Right renal pelvis (tissue), 4 donors: Measurements from ENCODE around the gene IL4I1. TPM values are rescaled to one million over a fixed set of nuclear protein-coding genes. Genes with fewer than 3 reads are reported as not detected.

Experiments used
- DNase-seq, 4 donors: peaks; one replicate each; pipeline ENCODE4 v3.0.0-alpha.2; 2013; ENCODE audit warnings: low read depth in 4 of 4, low spot score in 3 of 4, missing footprints in 1 of 4
- polyA plus RNA-seq, 4 donors: library from polyadenylated mRNA; unstranded; fragments of 120-200 nt; gene quantifications; one replicate each; pipeline ENCODE4 v1.2.1, GENCODE V29; 2013; ENCODE audit not compliant: insufficient read length in 4 of 4

The IL4I1 gene
- polyA plus RNA-seq, 4 donors, result 1.7 to 3.6 (median 2.3) TPM

- no peak for DNase-seq
Measured at GRCh38 chr19:49895566-49896297, 955 bp downstream of the IL4I1 start.

GRCh38 chr19:49894879-49895565 lies 1.7 kb downstream of the IL4I1 start:
- no peak for DNase-seq

DNA sequence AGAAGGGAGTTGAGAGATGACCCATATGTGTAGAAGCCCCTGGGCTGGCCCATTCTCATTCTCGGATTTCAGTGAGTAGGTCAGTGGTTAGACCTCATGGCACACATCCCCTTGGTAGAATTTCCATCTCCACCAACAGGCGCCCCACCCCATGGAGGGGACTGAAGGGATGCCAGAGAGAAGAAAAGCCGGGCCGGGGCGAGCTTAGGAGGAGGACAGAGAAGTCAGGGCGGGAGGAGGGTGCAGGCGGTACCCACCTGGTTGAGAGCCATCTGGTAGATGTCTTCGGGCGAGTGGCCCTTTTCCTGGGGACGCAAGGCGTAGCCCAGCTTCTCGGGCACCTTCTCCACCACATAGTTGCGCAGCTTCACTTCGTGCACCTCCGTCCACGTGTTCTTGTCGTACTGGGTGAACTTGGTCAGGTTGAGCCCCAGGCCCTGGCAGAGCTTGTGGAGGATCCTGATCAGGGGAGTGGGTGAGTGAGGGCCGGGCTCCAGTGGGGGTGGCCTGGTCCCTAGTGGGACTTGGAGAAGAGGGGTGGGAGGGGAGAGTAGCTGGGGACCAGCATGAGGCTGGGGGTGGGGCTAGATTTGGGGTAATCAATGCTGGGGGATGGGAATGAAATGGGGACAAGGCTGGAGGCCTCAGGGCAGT lies 2.5 kb downstream of the IL4I1 start:
- DNase-seq, result no peak

DNA sequence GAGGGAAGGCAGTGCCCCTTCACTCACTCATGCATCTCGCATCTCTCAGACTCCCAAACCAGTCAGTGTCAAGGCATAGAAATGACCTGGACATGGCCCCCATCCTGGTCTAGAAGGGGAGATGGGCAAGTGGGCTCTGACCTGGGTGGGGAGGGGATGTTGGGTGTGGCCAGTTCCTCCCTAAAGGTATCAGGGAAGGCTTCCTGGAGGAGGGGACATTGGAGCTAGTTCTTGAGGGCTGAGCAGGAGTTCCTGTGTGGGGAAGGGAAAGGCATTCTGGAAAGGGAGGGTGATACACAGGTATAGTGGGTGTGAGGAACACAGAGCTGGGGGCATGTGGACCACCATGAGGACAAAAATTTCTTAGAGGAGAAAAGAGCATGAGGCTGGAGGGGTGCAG lies 4.0 kb downstream of the IL4I1 start:
- DNase-seq, result no peak

DNA sequence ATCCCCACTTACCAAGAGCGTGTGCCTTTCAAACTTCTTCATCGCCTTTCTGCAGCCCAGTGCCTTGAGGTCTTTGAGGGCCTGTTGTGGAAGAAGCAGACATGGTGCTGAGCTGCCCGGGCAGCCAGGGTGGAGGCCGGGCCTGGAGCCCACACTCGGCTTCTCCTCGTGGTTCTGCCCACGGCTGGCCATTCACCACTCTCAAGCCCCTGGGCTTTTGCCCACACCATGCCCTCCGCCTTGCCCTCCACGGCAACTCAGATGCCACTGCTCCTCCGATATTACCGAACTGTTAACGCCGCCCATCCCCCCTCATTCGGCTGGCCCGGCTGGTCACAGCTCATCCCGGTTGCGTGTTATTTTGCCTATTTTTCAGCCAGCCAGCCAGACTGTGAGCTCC lies 5.3 kb downstream of the IL4I1 start:
- DNase-seq, result no peak

- DNase-seq, result no peak
Measured at GRCh38 chr19:49890349-49891311, 6.1 kb downstream of the IL4I1 start.

DNA sequence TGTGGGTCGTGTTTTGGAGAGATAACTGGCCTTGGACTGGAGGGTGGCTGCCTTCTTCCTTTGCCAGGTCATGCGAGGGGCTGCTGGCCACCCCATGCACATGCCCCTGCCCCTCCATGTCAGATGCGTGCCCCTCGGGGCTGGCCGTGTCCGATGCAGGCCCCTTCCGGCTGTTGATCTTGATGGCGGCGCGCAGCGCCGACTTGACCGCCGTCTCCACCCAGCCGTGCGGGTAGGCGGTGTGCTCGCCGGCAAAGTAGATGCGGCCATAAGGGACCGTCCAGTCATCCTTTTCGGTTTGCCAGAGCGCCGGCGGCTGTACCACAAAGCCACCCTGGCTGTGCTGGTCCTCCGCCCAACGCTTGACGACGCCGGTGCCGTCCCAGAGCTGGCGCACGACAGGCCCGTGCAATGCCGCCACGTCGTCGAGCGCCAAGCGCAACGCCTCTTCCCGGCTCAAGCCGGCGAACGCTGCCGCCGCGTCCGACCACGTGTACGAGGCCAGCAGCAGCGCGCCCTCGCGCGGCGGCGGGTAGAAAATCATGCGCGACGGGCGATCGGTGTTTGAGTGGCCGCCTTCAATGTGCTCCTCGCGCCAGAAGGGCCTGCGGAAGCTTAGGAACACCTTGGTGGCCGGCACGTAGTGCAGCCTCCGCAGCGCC lies 6.9 kb downstream of the IL4I1 start:
- peak in 2 of 4 donors; percentile 51 to 76 for DNase-seq

DNA sequence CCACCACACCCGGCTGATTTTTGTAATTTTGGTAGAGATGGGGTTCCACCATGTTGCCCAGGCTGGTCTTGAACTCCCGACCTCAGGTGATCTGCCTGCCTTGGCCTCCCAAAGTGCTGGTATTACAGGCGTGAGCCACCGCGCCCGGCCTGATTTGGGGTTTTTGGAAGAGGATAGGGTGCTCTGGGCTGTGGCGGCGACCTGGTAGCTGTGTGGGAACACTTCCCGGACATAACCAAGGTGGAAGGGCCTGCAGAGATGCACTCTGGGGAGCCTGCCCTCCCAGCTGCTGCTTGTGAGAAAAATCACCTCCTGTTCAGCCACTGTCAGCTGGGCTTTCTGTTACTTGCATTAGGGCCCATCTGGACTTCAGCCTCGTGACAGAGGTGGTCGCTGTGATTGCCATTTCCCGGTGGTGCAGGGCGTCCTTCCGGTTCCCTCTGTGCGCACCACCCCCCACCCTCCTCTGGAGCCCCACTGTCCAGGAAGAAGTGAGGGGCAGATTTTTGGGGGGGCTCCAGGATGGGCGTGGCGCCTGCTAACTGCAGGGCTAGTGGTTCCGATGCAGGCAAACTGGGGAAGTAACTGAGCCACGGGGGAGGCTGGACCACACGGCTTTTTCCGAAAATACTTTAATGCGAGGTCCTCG lies 7.5 kb downstream of the IL4I1 start:
- DNase-seq, result no peak

GRCh38 chr19:49888510-49888824 lies 8.2 kb downstream of the IL4I1 start:
- no peak for DNase-seq

- DNase-seq, result no peak
Measured at GRCh38 chr19:49887665-49888509, 8.8 kb downstream of the IL4I1 start.

GRCh38 chr19:49887037-49887664 lies 9.5 kb downstream of the IL4I1 start:
- DNase-seq, result no peak

- DNase-seq, result no peak
Measured at GRCh38 chr19:49884760-49885159, 11.9 kb downstream of the IL4I1 start.

DNA sequence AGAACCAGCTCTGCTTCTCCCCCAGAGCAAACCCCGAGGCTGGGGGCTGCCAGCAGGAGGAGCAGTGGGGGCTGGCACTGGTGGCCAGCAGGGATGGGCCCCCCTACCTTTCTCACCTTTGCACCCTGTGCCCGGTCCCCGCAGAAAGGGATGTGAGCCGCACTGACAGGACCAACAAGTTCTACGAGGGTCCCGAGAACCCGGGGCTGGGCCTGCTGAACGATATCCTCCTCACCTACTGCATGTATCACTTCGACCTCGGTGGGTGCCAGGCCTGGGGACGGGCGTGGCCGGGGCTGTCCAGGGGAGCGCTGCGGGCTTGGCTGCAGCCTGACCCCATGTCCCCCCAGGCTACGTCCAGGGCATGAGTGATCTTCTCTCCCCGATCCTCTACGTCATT lies 12.6 kb downstream of the IL4I1 start:
- no peak for DNase-seq

- DNase-seq, result no peak
Measured at GRCh38 chr19:49883094-49883493, 13.6 kb downstream of the IL4I1 start.

DNA sequence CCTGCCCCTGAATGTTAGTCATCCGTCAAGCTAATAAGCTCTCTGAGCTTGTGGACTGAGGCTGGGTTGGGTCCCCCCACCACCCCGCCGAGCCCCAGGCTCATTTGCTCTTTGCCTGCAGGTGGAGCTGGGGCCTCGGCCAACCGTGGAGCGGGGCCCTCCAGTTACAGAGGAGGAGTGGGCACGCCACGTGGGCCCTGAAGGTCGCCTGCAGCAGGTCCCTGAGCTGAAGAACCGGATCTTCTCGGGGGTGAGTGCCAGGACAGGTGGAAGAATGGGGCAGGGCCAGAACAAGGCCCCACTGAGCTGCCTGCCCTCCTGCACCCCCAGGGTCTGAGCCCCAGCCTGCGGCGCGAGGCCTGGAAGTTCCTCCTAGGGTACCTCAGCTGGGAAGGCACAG lies 14.0 kb downstream of the IL4I1 start:
- DNase-seq, result no peak

DNA sequence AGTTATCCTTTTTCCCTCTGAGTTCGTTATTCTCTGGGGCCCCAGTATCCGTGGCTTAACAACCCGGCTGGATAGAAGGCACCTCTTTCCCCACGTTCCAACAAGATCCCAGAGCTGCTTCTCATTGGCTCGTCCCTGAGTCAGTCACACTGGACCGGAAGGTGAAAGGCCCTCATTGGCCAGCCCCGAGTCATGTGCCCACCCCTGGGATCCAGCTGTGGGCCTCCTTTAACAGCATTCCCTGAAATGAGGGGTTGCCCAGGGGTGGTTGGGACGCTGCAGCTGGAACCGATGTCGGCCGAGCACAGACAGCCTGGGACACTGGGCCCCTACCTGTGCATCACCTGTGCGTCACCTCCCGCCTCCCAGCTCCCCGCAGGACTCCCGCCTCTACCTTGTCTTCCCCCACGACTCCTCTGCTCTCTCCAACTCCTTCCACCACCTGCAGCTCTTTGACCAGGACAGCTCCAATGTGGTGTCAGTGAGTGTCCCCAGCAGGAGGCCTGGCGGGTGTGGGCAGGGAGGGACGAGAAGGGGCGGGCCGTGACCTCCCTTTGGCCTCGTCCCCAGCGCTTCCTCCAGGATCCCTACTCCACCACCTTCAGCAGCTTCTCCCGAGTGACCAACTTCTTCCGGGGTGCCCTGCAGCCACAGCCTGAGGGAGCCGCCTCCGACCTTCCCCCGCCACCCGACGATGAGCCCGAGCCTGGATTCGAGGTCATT lies 14.9 kb downstream of the IL4I1 start:
- DNase-seq, result no peak

DNA sequence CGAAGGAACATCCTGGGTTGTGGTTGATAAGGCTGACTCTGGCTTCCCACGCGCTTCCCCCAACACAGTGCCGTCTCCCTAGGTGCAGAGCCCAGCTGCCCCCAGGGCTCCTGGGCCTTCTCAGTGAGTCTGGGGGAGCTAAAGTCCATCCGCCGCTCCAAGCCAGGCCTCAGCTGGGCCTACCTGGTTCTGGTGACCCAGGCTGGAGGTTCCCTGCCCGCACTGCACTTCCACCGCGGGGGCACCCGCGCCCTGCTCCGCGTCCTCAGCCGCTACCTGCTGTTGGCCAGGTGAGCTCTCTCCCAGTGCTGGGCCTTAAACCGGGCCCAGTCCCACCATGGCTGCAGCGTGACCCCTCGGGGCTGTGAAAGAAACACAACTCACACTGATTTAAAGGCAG lies 15.5 kb downstream of the IL4I1 start:
- no peak for DNase-seq
